A673 (cell line): ENCODE data around the gene PACRG.

Source experiments
- CTCF ChIP-seq: fragments of 300-800, 200-600 bp; sonication (generic); conservative IDR thresholded peaks from 2 replicates; pipeline ENCODE4 v1.5.1; 2017; ENCODE audit warnings: low read depth, mild to moderate bottlenecking, antibody characterized with exemption, low read length, moderate library complexity, mixed read lengths
- EZH2 ChIP-seq: fragments of 200-600 bp; sonication (generic); IDR thresholded peaks from 2 replicates; pipeline ENCODE4 v1.6.1; 2017; ENCODE audit warnings: borderline replicate concordance, low read depth, mild to moderate bottlenecking, mixed read lengths, antibody characterized with exemption, low read length; ENCODE audit not compliant: poor library complexity, severe bottlenecking

DNA sequence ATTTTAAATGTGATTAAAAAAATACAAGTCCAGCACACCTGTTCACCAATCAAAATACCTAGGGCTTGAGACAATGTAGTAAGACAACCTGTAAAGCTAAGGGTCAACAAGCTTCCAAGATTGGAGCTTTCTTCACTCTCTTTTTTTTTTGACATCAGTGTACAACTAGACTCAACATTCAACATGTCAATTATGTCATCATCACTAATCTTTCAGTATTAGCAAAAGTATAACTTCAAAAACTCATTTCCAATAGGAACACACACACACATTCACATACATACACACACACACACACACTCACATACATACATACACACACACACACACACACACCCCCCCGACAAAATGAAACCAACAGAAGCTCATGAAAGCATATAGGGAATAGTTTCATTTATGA lies 26.2 kb upstream of the PACRG start:
- no peak for TF ChIP-seq EZH2
- no peak for TF ChIP-seq CTCF
